ENCODE results near the gene RING1.

GRCh38 chr6:33254591-33254990, 46.3 kb downstream of the RING1 start:
- TF ChIP-seq POLR2AphosphoS5 (IDR thresholded peaks at IDR 0.05; ENCODE audit: low read depth, low read length) (no peak), POLR2A (IDR thresholded peaks at IDR 0.05; ENCODE audit: low read depth, low read length) (no peak)
